AG04450 (cell line): ENCODE results near the gene VPS26B. TPM values are rescaled to one million over a fixed set of nuclear protein-coding genes. Genes with fewer than 3 reads are reported as not detected.

Experiments
- CTCF ChIA-PET: fragments of 300-600, 350-600 bp; formaldehyde crosslinking; extraction: SDS; loops from one replicate; lab custom pipeline; 2022; ENCODE audit warnings: antibody characterized with exemption, inconsistent platforms; lab: Charles Lee
- POLR2A ChIA-PET: fragments of 350-600 bp; formaldehyde crosslinking; extraction: SDS; loops from one replicate; lab custom pipeline; 2021; ENCODE audit warnings: antibody characterized with exemption, inconsistent platforms; lab: Yijun Ruan, JAX
- DNase-seq: peaks from one replicate; pipeline ENCODE4 v3.0.0-alpha.2; 2011; ENCODE audit warnings: low read depth, low spot score
- H3K27ac ChIP-seq: one replicate; pipeline ENCODE4 v1.5.1; 2012; ENCODE audit warnings: low read depth, low read length, control low read depth
- H3K27me3 ChIP-seq: one replicate; pipeline ENCODE4 v1.6.0; 2012; ENCODE audit warnings: low read length; ENCODE audit not compliant: control insufficient read depth, insufficient read depth
- H3K4me3 ChIP-seq: 2 replicates; pipeline ENCODE4 v1.5.1; 2011; ENCODE audit warnings: mild to moderate bottlenecking, low read depth, low read length, control low read depth
- H3K9me3 ChIP-seq: 2 replicates; pipeline ENCODE4 v1.5.1; 2012; ENCODE audit warnings: low read length; ENCODE audit not compliant: control insufficient read depth, insufficient read depth
- polyA plus RNA-seq: library from polyadenylated mRNA; depleted of rRNA; stranded (reverse); fragments of >200 nt; gene quantifications from 2 replicates; pipeline ENCODE4 v1.2.3, GENCODE V29; 2011
- TF ChIP-seq, protein P1 (sequence below): IDR thresholded peaks from 2 replicates; pipeline ENCODE4 v1.5.1; 2011; ENCODE audit warnings: low read depth, low read length, control low read depth, inconsistent platforms

Gene VPS26B
- polyA plus RNA-seq, 1 experiment = 49.9 TPM

DNA sequence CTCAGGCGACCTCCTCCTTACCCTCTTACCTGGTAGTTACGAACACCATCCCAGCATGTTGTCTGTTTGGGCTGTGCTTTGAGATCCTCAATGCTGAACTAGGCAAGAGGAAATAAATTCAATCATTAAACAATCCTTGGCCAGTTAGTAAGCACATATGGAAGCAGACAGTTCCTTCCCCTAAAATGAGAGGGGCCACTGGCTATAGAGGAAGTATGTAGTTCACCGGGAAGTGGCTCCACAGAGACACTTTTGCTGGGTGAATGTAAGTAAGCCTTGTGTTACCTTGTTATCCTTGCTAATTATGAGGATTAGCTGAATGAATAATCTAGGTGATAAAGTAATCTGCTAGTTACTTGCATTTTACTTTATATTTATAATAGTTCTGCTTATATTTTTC is 25.8 kb downstream of the VPS26B start:
- Histone ChIP-seq H3K9me3 (no peaks in the 10 kb centered on the region), H3K27me3 (no peaks in the 10 kb centered on the region), H3K27ac (no peak overlapping the region), H3K4me3 (no peak overlapping the region)
- DNase-seq = no peak
- ChIA-PET CTCF (interaction anchor here (1.3 kb wide), 1 partner anchor 11 kb away, joined by 5 read pairs; no protein-coding TSS in a partner anchor), POLR2A (no interaction called here)
- TF ChIP-seq, protein P1, sequence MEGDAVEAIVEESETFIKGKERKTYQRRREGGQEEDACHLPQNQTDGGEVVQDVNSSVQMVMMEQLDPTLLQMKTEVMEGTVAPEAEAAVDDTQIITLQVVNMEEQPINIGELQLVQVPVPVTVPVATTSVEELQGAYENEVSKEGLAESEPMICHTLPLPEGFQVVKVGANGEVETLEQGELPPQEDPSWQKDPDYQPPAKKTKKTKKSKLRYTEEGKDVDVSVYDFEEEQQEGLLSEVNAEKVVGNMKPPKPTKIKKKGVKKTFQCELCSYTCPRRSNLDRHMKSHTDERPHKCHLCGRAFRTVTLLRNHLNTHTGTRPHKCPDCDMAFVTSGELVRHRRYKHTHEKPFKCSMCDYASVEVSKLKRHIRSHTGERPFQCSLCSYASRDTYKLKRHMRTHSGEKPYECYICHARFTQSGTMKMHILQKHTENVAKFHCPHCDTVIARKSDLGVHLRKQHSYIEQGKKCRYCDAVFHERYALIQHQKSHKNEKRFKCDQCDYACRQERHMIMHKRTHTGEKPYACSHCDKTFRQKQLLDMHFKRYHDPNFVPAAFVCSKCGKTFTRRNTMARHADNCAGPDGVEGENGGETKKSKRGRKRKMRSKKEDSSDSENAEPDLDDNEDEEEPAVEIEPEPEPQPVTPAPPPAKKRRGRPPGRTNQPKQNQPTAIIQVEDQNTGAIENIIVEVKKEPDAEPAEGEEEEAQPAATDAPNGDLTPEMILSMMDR = no peak

DNA sequence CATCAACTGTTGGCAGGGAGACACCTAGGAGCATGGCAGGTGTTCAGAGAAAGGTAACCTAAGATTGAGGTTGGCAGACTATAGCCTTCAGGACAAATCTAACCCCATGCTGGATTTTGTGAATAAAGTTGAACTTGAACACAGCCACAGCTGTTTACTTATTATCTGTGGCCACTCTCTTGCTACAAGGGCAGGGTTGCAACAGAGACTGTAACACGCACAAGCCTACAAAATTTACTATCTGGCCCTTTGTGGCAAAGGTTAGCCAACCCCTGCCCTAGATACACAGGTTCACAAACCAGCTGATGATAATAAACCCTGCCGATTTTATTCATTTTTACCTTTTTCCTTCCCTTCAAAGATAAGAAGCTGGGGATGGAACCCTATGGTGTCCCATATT is 26.2 kb downstream of the VPS26B start:
- DNase-seq = no peak
- TF ChIP-seq, protein P1 = no peak
- H3K27me3 ChIP-seq = no peaks in the 10 kb centered on the region
- H3K27ac ChIP-seq = no peak overlapping the region
- CTCF ChIA-PET = interaction anchor here (1.2 to 1.3 kb wide), 2 partner anchors 11 kb away, joined by 4 to 5 read pairs; no protein-coding TSS in a partner anchor
- H3K9me3 ChIP-seq = no peaks in the 10 kb centered on the region
- POLR2A ChIA-PET = no interaction called here
- no peak overlapping the region for H3K4me3 ChIP-seq

DNA sequence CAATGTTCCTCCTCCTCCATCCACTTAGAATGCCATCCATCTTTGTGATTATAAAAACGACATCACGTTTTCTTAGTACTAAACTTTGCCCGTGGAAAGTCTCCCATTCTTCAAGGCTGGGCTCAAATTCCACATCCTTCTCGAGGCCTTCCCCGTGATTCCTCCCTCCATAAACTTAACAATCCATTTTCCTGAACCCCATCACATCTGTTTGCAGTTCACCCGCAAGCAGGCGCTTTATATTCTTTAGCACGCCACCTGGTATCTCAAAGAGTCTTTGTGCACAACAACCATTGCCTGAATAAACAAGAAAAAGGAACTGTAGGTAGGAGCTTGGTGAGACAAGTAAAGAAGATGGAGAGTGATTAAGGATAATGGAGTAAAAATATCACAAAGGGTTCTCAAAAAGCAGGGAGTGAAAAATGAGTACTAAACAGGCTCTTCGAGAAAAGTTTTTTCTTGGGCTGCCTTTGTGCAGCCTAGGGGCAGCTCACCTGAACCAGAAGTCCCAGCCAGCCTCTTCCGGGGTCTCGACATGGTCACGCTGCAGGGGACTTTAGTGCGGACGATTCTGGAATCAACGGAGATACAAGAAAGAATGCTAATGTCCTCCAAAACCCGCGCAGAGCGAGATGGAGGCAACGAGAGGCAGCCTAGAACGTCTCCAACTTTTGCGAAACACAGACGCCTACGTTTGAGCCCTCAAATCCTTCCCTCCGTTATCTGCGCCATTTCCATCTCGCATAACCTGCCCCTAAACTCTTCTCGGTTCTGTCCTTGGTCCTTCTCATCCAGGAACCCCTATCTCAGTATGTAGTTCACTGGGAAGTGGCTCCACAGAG is 28.1 kb downstream of the VPS26B start:
- POLR2A ChIA-PET = interaction anchor here (1.3 to 2.4 kb wide), 2 partner anchors 10 to 28 kb away, joined by 4 to 14 read pairs; partner anchors contain the start of genes NCAPD3 and VPS26B
- Histone ChIP-seq H3K9me3 (no peaks in the 10 kb centered on the region), H3K27ac (peak overlapping the region; percentile 57), H3K27me3 (no peaks in the 10 kb centered on the region), H3K4me3 (peak overlapping the region; percentile 88)
- TF ChIP-seq, protein P1 = no peak
- DNase-seq = no peak
- CTCF ChIA-PET = interaction anchor here (0.7 to 1.0 kb wide), 3 partner anchors 10 to 202 kb away, joined by 3 read pairs; no protein-coding TSS in a partner anchor

DNA sequence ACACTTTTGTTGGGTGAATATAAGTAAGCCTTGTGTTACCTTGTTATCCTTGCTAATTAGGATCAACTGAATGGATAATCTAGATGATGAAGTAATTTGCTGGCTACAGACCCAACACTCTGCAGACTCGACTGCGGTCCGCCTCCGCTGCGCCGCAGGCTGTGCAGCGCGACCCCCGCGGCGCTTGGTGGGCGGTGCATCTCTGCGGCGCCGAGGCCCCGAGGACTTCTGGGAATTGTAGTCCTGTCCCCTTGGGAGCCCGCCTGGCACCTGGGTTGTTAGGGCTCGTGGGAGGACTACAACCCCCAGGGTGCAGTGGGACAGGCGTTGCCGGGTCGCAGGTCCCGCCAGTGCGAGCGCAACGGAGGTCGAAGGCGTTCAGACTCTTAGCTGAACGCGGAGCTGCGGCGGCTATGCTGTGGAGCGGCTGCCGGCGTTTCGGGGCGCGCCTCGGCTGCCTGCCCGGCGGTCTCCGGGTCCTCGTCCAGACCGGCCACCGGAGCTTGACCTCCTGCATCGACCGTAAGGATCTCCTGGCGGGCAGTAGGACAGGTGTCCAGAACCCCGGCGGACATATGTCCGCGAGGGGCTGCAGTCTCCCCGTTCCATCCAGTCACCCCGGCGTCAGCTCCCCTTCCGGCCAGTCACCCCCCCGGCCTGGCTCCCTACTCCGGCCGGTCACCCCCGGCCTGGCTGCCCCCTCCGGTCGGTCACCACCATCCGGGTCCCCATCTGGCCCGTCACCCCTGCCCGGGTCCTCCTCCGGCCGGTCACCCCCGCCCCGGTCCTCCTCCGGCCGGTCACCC is 28.9 kb downstream of the VPS26B start, which contains the start of the genes ACAD8 and THYN1:
ACAD8 (plus strand) TSS at position 381 of the 806 bp plus-strand sequence; CDS start at position 414, 33 bp downstream.
THYN1 (minus strand) TSS at position 165 of the 806 bp plus-strand sequence. CDS start 470 bp downstream, outside the sequence.
- ChIA-PET CTCF (interaction anchor here (0.8 to 1.7 kb wide), 4 partner anchors 9 to 138 kb away, joined by 3 to 9 read pairs (median 4); partner anchors contain the start of genes NCAPD3 and VPS26B), POLR2A (interaction anchor here (0.7 to 2.4 kb wide), 4 partner anchors 9 to 92 kb away, joined by 3 to 14 read pairs (median 4); partner anchors contain the start of genes NCAPD3 and VPS26B)
- H3K27me3 ChIP-seq = no peaks in the 10 kb centered on the region
- peak within 1 kb of the TSS; percentile 88 for H3K4me3 ChIP-seq
- TF ChIP-seq, protein P1 = peak; percentile 26; the same call in 1 of the 2 replicates
- H3K27ac ChIP-seq = peak within 1 kb of the TSS; percentile 57
- H3K9me3 ChIP-seq = no peaks in the 10 kb centered on the region
- peak; percentile 92 for DNase-seq
